ENCODE results near the gene LY6G5B. TPM values are rescaled to one million over a fixed set of nuclear protein-coding genes. Genes with fewer than 3 reads are reported as not detected.
A peak's percentile ranks its signal among the peaks of the same experiment; 100 is the strongest.

LY6G5B gene
- total and polyA plus RNA-seq, 2 of the 4 experiments (the other 2 are of a cell fraction), result 2.2 to 13.6 TPM

DNA sequence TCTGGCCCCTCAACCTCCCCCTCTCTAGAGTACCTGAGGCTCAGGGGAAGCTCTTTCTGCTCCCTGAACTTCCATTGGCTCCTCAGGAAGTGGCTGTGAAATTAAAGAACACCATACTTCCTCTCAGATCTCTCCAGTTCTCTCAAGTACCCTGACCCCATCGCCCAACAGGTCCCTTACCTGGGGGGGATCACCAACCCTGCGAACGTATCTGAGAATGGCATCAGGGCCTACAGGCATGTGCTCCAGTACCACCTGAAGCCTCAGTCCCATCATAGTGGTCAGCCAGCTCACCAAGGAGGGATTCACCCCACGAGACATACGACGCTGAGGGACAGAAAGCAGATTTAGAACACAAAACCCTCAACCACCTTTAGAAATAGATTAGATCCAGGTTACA lies 29.2 kb upstream of the LY6G5B start:
- in situ Hi-C loops (cut with MboI; ENCODE audit: low sequenced_read_pairs), result no loop called here
- H3K27ac ChIP-seq (ENCODE audit: insufficient read depth, low read length), result no peak overlapping the region

More for the DNA sequence above, 29.2 kb upstream of the LY6G5B start:
- Histone ChIP-seq H2BK15ac (ENCODE audit: low read depth, low read length) (no peak overlapping the region), H2BK120ac (ENCODE audit: low read depth, low read length) (no peak overlapping the region), H3K79me1 (ENCODE audit: low read depth in 1 of 2, low read length in 2 of 2) (peaks cover 11 to 16% of the 10 kb centered on the region in 2 experiments; a peak in 3 of 4 replicates), H3K56ac (ENCODE audit: extremely low read depth, insufficient read depth, low read length) (no peak overlapping the region), H3K23ac (ENCODE audit: low read depth, low read length) (no peak overlapping the region), H3K14ac (replicated peaks; ENCODE audit: low read depth, low read length) (no peak overlapping the region), H3K36me3 (ENCODE audit: control insufficient read depth, insufficient read depth, low read length) (peaks cover 81% of the 10 kb centered on the region), H3K9ac (ENCODE audit: low read depth, low read length) (no peak overlapping the region), H2BK5ac (ENCODE audit: low read depth, low read length, poor library complexity, severe bottlenecking) (no peak overlapping the region), H4K8ac (ENCODE audit: low read depth in 2 of 2, low read length in 2 of 2) (no peak overlapping the region), H3K27me3 (ENCODE audit: control insufficient read depth, insufficient read depth, low read length) (no peaks in the 10 kb centered on the region), H4K5ac (ENCODE audit: low read depth, low read length) (no peak overlapping the region), H3K18ac (ENCODE audit: low read depth, low read length) (no peak overlapping the region), H4K20me1 (ENCODE audit: insufficient read depth, low read length) (peaks cover 10% of the 10 kb centered on the region), H3K4me3 (ENCODE audit: insufficient read depth, low read depth, low read length) (no peak overlapping the region), H2AFZ (replicated peaks; ENCODE audit: low read length, poor library complexity) (no peak overlapping the region), H3K4ac (ENCODE audit: low read depth, low read length) (no peak overlapping the region), H2AK5ac (ENCODE audit: low read depth, low read length) (no peak overlapping the region), H3K4me2 (ENCODE audit: low read depth, low read length) (no peak overlapping the region), H3K4me1 (ENCODE audit: control insufficient read depth, insufficient read depth, low read length) (no peaks in the 10 kb centered on the region; the same call in 1 of the 2 replicates), H3K9me1 (ENCODE audit: insufficient read depth, low read length) (0 out of 2 replicates have a peak, but pooled peaks cover 3% of the 10 kb centered on the region), H4K91ac (ENCODE audit: insufficient read depth, low read depth, low read length) (no peak overlapping the region), H2AK9ac (replicated peaks; ENCODE audit: low read depth, low read length, poor library complexity) (no peak overlapping the region), H3K9me3 (ENCODE audit: control insufficient read depth, insufficient read depth, low read length) (no peaks in the 10 kb centered on the region), H2BK20ac (ENCODE audit: low read depth, low read length) (no peak overlapping the region)
- ATAC-seq (ENCODE audit: low read depth), result no peak
- 94% methylated on average over 3 of the region's 6 CpGs; no CpG with 5 or more reads in 1 of the 2 experiments for WGBS, 2 experiments (ENCODE audit: extremely low coverage in 2 of 2, insufficient read length in 1 of 2)
- ChIA-PET POLR2A (ENCODE audit: unreplicated experiment) (interaction anchor here (1.3 kb wide), 1 partner anchor 20 kb away, joined by 3 read pairs; the partner anchor contains the start of gene C6orf47), CTCF (no interaction called here)
- dilution Hi-C loops (cut with HindIII; ENCODE audit: low sequenced_read_pairs, unreplicated experiment), result no loop called here
- BruUV-seq (replicated peaks), result TSS peak; percentile 93
- intact Hi-C loops (cut with micrococcal nuclease), result no loop called here
- TF ChIP-seq, protein P1, sequence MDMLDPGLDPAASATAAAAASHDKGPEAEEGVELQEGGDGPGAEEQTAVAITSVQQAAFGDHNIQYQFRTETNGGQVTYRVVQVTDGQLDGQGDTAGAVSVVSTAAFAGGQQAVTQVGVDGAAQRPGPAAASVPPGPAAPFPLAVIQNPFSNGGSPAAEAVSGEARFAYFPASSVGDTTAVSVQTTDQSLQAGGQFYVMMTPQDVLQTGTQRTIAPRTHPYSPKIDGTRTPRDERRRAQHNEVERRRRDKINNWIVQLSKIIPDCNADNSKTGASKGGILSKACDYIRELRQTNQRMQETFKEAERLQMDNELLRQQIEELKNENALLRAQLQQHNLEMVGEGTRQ (IDR thresholded peaks at IDR 0.05; ENCODE audit: low read depth, low read length), result no peak
- no peak for TF ChIP-seq RAD21 (IDR thresholded peaks at IDR 0.05; ENCODE audit: low read length)
- TF ChIP-seq, protein P2, sequence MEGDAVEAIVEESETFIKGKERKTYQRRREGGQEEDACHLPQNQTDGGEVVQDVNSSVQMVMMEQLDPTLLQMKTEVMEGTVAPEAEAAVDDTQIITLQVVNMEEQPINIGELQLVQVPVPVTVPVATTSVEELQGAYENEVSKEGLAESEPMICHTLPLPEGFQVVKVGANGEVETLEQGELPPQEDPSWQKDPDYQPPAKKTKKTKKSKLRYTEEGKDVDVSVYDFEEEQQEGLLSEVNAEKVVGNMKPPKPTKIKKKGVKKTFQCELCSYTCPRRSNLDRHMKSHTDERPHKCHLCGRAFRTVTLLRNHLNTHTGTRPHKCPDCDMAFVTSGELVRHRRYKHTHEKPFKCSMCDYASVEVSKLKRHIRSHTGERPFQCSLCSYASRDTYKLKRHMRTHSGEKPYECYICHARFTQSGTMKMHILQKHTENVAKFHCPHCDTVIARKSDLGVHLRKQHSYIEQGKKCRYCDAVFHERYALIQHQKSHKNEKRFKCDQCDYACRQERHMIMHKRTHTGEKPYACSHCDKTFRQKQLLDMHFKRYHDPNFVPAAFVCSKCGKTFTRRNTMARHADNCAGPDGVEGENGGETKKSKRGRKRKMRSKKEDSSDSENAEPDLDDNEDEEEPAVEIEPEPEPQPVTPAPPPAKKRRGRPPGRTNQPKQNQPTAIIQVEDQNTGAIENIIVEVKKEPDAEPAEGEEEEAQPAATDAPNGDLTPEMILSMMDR (conservative IDR thresholded peaks at IDR 0.05; ENCODE audit: low read depth, low read length), result no peak
- TF ChIP-seq SMC3 (IDR thresholded peaks at IDR 0.05; ENCODE audit: low read depth, low read length), result no peak
- no peak for TF ChIP-seq CEBPB (IDR thresholded peaks at IDR 0.05; ENCODE audit: low read depth, low read length)
- TF ChIP-seq POLR2A (IDR thresholded peaks at IDR 0.05; ENCODE audit: low read depth, low read length), result no peak
- TF ChIP-seq MAZ (IDR thresholded peaks at IDR 0.05; ENCODE audit: borderline replicate concordance, low read depth, low read length), result no peak
- TF ChIP-seq, protein P3, sequence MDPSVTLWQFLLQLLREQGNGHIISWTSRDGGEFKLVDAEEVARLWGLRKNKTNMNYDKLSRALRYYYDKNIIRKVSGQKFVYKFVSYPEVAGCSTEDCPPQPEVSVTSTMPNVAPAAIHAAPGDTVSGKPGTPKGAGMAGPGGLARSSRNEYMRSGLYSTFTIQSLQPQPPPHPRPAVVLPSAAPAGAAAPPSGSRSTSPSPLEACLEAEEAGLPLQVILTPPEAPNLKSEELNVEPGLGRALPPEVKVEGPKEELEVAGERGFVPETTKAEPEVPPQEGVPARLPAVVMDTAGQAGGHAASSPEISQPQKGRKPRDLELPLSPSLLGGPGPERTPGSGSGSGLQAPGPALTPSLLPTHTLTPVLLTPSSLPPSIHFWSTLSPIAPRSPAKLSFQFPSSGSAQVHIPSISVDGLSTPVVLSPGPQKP (IDR thresholded peaks at IDR 0.05; ENCODE audit: borderline replicate concordance, low read depth, low read length), result no peak
- TF ChIP-seq FOS (IDR thresholded peaks at IDR 0.05; ENCODE audit: low read depth, low read length), result no peak
- no peak for TF ChIP-seq NFE2L2 (IDR thresholded peaks at IDR 0.05; ENCODE audit: low read depth, low read length)
- no peak for DNase-seq

Data from IMR-90 (cell line).